ENCODE results near the gene ATXN7L3. TPM values are rescaled to one million over a fixed set of nuclear protein-coding genes. Genes with fewer than 3 reads are reported as not detected.
"Not testable (repeated sequence)": the region's sequence is repeated elsewhere in the genome, so short reads cannot be mapped to it uniquely, and the experiment has no call there.

Gene ATXN7L3
- total RNA-seq, 2 donors from 2014 or later: 97.1 to 97.5 TPM

DNA sequence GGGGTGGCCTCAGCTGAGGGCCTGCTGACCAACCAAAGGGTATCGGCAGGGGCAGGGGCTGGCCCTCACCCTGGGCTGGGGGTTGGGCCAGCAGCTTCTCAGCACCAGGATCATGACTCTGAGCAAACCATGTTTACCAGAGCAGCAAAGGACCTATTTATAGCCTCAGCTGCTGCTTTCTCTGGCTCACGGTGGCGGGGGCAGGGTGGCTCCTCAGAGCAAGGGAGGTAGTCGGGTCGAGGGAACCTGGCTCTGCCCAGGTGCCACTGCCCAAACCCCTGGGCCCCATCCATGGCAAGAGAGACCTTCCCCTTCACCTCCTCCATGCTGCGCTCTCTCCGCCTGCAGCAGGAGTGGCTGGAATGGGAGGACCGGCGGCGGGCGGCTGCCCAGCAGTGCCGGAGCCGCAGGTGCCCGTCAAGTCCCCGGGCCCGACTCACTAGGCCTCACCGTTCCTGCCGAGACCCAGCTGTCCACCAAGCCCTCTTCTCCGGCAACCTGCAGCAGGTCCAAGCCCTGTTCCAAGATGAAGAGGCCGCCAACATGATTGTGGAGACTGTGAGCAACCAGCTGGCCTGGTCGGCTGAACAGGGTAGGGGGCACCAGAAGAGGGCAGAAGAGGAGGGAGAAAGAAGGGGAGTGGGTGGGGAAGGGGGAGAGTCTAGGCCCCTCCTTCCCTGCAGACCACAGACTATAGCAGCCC is 29.0 kb downstream of the ATXN7L3 start, which contains the start of gene ASB16:
Gene ASB16, plus strand, starts transcription at position 206 of the 703 bp plus-strand sequence. Its CDS starts 86 bp downstream, at position 292.
- no peak for ATAC-seq
- no peak within 1 kb of the TSS for H3K4me3 Mint-ChIP-seq

DNA sequence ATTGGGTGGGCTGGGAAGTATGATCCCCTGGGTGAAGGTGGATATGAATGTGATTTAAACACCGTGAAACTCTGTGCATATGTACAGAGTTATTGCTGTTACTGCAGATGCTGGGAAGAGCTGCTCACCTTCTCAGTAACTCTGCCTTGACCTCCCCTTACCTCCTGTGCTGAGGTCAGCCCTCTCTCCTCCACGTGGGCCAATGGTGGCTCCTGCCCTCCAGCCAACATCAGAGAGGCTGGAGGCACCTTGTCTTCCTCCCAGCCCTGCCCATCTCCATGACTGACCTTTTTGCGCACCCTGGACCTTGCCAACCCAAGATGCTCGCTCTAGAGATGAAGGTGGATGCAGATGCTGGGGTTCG is 29.6 kb downstream of the ATXN7L3 start:
- H3K4me1 Mint-ChIP-seq: peaks cover 9% of the 10 kb centered on the region
- no peak for DNase-seq
- no peak overlapping the region for H3K27ac Mint-ChIP-seq
- no peaks in the 10 kb centered on the region for H3K9me3 ChIP-seq (ENCODE audit: control insufficient read depth, low read length, poor library complexity, severe bottlenecking)
- no peaks in the 10 kb centered on the region for H3K36me3 Mint-ChIP-seq (ENCODE audit: low read depth)
- ATAC-seq: no peak
- no peaks in the 10 kb centered on the region for H3K27me3 Mint-ChIP-seq
- no peak overlapping the region for H3K4me3 Mint-ChIP-seq

More for the DNA sequence above, 29.0 kb downstream of the ATXN7L3 start, which contains the start of gene ASB16:
- Mint-ChIP-seq H3K27me3 (no peaks in the 10 kb centered on the region), H3K36me3 (ENCODE audit: low read depth) (no peaks in the 10 kb centered on the region), H3K27ac (no peak within 1 kb of the TSS), H3K4me1 (peaks cover 9% of the 10 kb centered on the region)
- no peak for DNase-seq
- no peaks in the 10 kb centered on the region for H3K9me3 ChIP-seq (ENCODE audit: control insufficient read depth, low read length, poor library complexity, severe bottlenecking)

DNA sequence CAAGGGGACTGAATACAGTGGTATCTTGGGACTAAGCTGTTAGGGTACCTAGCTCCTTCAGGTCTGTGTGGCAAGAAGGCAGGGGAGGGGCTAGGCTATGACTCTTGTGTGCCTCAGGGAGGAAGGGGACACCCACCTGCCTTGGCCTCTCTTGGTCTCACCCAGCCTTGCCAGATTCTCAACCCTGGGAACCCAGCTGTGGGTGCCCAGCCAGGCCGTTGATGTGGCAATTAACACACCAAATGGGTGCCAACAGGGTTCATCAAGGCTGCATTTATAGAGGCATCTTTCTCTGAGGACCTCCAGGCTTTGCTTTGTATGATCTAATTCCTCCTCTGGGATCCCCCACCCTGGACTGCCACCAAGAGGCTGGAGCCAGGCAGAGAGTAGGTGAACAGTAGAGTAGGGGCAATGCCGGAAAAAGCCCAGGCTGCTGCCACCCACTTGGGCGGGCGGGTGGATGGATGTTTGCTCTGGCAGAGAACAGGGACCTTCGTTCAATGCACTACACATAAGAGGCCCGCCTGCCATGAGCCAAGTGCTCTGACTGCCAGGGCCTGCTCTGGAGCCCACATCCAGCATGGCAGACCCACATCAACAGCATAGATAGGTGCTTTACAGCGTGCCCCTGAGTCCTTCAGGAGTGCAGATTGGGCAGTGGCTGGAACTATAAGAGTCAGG is 32.4 kb downstream of the ATXN7L3 start:
- Mint-ChIP-seq H3K4me3 (no peak overlapping the region), H3K36me3 (ENCODE audit: low read depth) (no peaks in the 10 kb centered on the region), H3K4me1 (peaks cover 9% of the 10 kb centered on the region), H3K27me3 (no peaks in the 10 kb centered on the region), H3K27ac (peak overlapping the region; percentile 60)
- DNase-seq: no peak
- H3K9me3 ChIP-seq (ENCODE audit: control insufficient read depth, low read length, poor library complexity, severe bottlenecking): no peaks in the 10 kb centered on the region
- no peak for ATAC-seq

DNA sequence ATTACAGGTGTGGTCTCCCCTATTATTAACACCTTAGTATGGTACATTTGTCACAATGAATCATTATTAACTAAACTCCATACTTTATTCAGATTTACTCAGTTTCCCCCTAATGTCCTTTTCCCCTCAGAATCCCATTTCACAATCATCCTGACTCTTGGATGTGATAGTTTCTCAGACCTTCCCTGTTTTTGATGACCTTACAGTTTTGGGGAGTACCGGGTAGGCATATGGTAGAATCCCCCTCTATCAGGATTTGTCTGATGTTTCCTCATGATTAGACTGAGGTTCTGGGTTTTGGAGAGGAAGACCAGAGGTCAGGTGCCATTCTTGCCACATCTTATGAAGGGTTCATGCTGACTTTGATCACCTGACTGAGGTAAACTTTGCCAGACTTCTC is 35.2 kb downstream of the ATXN7L3 start:
- Mint-ChIP-seq H3K27me3 (no peaks in the 10 kb centered on the region), H3K4me3 (no peak overlapping the region), H3K4me1 (peaks cover 11% of the 10 kb centered on the region), H3K27ac (no peak overlapping the region), H3K36me3 (ENCODE audit: low read depth) (no peaks in the 10 kb centered on the region)
- no peaks in the 10 kb centered on the region for H3K9me3 ChIP-seq (ENCODE audit: control insufficient read depth, low read length, poor library complexity, severe bottlenecking)
- ATAC-seq (no peak), DNase-seq (no peak)

DNA sequence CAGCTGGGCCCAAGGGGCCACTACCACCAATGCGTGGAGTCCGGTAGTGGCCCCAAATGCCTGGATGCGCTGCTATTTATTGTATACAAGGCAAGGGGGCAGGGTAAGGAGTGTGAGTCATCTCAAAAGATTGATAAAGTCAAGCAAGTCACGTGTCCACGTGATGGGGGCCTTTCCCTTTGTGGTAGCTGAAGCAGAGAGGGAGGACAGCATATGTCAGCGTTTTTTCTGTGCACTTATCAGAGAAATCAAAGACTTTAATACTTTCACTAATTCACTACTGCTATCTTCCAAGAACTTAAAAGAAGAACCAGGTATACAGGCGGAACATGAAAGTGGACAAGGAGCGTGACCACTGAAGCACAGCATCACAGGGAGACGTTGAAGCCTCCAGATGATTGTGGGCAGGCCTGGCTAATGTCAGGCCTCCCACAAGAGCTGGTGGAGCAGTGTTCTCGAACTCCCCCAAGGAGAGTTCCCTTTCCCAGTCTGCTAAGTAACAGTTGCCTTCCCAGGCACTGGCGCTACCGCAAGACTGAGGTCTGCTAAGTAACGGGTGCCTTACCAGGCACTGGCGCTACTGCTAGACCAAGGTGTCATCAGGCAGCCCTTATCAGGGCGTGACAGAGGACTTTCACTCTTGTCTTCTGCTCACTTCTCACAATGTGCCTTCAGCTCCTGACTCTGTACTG is 40.0 kb downstream of the ATXN7L3 start:
- ATAC-seq: peak; percentile 93
- no peaks in the 10 kb centered on the region for H3K9me3 ChIP-seq (ENCODE audit: control insufficient read depth, low read length, poor library complexity, severe bottlenecking)
- H3K27me3 Mint-ChIP-seq: no peaks in the 10 kb centered on the region
- peak; percentile 29 to 55 (median 36) for DNase-seq
- peak overlapping the region; percentile 54 for H3K27ac Mint-ChIP-seq
- peak overlapping the region; percentile 50 for H3K4me3 Mint-ChIP-seq
- no peaks in the 10 kb centered on the region for H3K36me3 Mint-ChIP-seq (ENCODE audit: low read depth)
- H3K4me1 Mint-ChIP-seq: peaks cover 5% of the 10 kb centered on the region

DNA sequence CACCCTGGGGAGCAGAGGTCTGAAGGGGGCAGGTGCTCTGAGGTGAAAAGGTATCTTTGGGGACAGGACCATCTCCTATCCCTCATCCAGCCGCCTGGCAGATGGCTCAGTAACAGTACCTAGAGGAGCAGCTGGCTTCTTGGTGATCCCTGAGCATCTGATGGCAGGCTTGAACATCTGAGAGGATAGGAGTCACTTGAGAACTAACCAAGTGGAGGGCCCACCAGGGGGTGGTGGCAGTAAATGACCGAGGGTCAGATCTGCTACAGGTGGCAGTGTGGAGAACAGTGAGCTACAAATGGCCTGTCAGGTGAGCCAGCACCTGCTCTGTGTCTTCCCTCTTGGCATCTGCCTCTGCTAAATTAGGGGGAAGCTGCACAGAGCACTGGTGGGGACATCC is 44.2 kb downstream of the ATXN7L3 start:
- Mint-ChIP-seq H3K27me3 (no peaks in the 10 kb centered on the region), H3K36me3 (ENCODE audit: low read depth) (no peaks in the 10 kb centered on the region), H3K27ac (no peak overlapping the region), H3K4me3 (no peak overlapping the region), H3K4me1 (peaks cover 5% of the 10 kb centered on the region)
- ATAC-seq (no peak), DNase-seq (no peak)
- H3K9me3 ChIP-seq (ENCODE audit: control insufficient read depth, low read length, poor library complexity, severe bottlenecking): no peaks in the 10 kb centered on the region

DNA sequence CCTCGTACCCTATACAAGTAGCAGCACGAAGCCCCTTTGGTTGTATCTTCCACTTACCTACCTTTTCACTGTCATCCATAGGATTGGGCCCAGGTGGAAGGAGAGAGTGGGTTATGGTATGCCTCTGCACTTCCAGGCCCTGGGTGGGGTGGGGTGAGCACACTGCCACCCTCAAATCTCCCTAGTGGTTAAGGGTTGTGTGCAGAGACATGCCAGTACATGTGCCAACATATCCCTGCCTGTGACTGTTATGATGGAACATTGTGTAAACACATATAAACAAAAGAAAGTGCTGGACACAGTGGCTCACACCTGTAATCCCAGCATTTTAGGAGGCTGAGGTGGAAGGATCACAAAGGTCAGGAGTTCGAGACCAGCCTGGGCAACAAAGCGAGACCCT is 46.8 kb downstream of the ATXN7L3 start:
- no peak for ATAC-seq
- peak overlapping the region; percentile 24 for H3K27ac Mint-ChIP-seq
- no peak overlapping the region for H3K4me3 Mint-ChIP-seq
- no peak for DNase-seq
- H3K36me3 Mint-ChIP-seq (ENCODE audit: low read depth): peaks cover 2% of the 10 kb centered on the region
- no peaks in the 10 kb centered on the region for H3K9me3 ChIP-seq (ENCODE audit: control insufficient read depth, low read length, poor library complexity, severe bottlenecking)
- H3K4me1 Mint-ChIP-seq: no peaks in the 10 kb centered on the region
- H3K27me3 Mint-ChIP-seq: no peaks in the 10 kb centered on the region

DNA sequence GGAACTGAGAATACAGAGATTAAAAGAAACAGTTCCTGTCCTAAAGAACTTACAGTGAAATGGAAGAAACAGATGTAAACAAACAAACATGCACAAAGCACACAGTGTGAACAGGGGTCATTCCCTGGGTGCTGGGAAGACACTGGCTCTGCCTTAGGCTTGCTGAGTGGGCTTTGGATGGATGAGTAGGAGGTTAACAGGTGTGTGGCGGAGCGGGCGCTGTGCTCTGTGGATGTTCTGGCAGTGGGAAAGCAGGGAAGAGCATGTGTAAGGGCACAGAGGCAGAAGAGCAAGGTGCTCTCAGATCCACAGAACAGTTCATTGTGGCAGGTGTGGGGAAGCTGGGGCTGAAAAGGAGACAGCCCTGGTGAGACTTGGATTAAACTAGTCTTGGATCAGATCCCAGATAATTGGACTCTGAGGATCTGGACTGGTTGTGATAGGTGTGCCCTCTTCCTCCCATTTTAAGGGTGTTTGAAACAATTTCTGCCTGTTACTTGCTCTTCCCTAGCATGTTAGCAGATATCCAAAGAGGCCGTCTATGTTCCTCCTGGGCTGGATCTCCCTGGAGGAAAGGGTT is 49.8 kb downstream of the ATXN7L3 start:
- Mint-ChIP-seq H3K27ac (no peak overlapping the region), H3K4me1 (peaks cover 3% of the 10 kb centered on the region), H3K36me3 (ENCODE audit: low read depth) (peaks cover 2% of the 10 kb centered on the region), H3K27me3 (no peaks in the 10 kb centered on the region), H3K4me3 (no peak overlapping the region)
- no peaks in the 10 kb centered on the region for H3K9me3 ChIP-seq (ENCODE audit: control insufficient read depth, low read length, poor library complexity, severe bottlenecking)
- DNase-seq (no peak), ATAC-seq (no peak)

DNA sequence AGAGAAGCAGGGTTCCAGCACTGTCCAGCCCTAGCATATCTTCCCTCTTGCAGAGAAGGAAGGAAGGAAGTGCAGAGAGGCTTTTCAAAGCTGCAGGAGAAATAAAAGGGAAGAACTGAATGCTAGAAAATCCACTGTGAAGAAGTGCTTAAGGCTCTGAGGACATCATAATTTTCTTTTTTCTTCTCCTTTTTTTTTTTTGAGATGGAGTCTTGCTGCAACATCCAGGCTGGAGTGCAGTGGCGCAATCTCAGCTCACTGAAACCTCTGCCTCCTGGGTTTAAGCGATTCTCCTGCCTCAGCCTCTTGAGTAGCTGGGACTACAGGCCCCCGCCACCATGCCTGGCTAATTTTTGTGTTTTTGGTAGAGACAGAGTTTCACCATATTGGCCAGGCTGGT is 50.6 kb downstream of the ATXN7L3 start:
- not testable (repeated sequence) for H3K4me3 Mint-ChIP-seq; H3K4me1 Mint-ChIP-seq; H3K36me3 Mint-ChIP-seq (ENCODE audit: low read depth); ATAC-seq; H3K27me3 Mint-ChIP-seq; H3K27ac Mint-ChIP-seq; DNase-seq; H3K9me3 ChIP-seq (ENCODE audit: control insufficient read depth, low read length, poor library complexity, severe bottlenecking)

DNA sequence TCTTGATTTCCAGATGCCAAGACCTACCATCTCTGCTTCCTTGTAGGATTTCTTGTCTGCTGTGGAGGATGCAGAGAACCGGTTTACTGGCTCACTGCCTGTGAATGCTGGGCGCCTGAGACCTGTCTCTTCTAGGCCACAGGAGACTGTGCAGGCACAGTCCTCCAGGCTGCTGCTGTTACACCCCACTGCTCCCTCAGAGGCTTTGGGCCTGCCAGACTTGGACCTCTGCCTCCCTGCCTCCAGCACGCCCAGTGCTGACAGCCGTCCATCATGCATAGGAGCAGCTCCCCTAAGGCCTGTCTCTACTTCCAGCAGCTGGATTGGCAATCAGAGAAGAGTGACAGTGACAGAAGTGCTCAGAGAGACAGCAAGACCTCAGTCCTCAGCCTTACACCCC is 51.9 kb downstream of the ATXN7L3 start:
- DNase-seq: no peak

DNA sequence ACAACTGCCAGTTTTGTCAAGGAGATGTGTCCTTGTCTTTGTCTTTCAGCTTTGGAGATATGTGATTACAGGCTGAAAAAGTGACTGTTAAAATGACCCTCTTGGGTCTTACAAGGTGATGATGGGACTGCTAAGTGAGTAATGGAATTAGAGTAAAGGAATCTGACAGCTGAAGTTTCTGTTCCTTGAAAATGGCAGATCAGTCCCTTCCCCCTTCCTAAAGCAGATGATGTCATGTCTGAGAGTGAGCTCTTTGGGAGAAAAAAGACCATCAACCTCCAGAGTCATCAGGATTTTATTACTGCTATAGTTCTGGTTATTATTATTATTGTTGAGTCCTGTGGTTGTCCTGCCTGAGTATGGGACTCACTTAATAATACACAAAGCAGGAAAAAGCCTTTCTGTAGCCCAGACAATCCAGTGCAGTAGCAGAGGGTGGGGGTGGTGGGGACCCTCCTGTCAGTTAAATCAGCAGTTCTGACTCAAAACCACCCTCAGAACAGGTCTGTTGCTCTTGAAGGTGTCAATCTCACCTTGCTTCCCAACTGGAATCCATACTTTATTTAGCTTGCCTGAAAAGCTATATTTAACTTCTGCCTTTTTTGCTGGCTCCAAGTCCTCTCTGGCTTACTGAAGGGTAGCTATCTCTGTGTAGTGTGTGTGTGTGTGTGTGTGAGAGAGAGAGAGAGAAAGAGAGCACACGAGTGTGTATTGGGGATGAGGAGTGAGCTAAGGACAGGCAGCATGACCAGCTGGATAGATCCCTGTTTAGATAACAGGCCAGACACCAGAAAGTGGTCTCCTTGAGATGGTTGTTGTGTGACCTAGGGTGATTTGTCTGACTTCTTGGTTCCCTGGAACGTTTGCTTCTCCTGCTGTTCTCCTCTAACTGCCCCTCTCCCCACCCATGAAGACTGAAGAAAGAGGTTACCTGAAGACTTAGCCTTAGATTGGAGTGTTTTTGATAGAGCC is 53.0 kb downstream of the ATXN7L3 start:
- H3K4me3 Mint-ChIP-seq: no peak overlapping the region
- no peaks in the 10 kb centered on the region for H3K27me3 Mint-ChIP-seq
- ATAC-seq: no peak
- peaks cover 2% of the 10 kb centered on the region for H3K36me3 Mint-ChIP-seq (ENCODE audit: low read depth)
- DNase-seq: no peak
- H3K9me3 ChIP-seq (ENCODE audit: control insufficient read depth, low read length, poor library complexity, severe bottlenecking): no peaks in the 10 kb centered on the region
- H3K4me1 Mint-ChIP-seq: peaks cover 8% of the 10 kb centered on the region
- H3K27ac Mint-ChIP-seq: no peak overlapping the region

More for the DNA sequence above, 51.9 kb downstream of the ATXN7L3 start:
- H3K9me3 ChIP-seq (ENCODE audit: control insufficient read depth, low read length, poor library complexity, severe bottlenecking): no peaks in the 10 kb centered on the region
- Mint-ChIP-seq H3K36me3 (ENCODE audit: low read depth) (peaks cover 2% of the 10 kb centered on the region), H3K27me3 (no peaks in the 10 kb centered on the region), H3K4me1 (peaks cover 3% of the 10 kb centered on the region), H3K27ac (no peak overlapping the region), H3K4me3 (no peak overlapping the region)
- ATAC-seq: no peak

DNA sequence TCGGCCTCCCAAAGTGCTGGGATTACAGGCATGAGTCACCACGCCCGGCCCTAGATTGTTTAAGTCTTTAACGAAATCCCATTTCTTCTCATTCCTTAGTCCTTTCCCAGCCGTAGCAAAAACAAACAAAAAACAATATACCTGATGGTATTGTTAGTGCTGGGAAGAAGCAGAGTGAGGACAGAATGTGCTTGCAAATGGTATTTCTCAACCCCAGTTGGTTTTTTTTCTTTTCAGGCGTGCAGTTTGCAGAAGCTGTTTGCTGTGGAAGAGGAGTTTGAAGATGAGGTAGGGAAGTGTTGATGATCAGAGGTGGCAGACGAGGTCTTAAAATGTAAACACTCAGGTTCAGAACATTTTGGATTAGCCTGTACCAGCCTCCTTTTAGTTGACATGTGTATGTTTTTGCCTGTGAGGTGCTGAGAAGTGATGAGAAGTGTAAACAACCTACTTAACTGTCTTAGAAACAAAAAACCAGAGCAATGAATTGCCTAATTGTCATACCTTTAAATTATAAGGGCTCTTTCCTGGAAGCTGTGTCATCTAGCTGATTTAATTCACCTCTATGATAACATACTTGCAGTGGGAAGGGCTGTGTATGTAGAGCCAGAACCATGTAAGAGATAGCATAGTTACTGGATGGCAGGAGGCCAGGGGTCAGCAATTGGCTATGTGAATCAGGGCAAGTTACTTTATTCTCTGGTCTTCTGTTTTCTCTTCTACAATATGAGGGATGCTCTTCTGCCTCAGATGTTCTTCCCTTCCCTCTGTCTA is 54.5 kb downstream of the ATXN7L3 start:
- H3K36me3 Mint-ChIP-seq (ENCODE audit: low read depth): peaks cover 2% of the 10 kb centered on the region
- ATAC-seq (no peak), DNase-seq (no peak)
- H3K9me3 ChIP-seq (ENCODE audit: control insufficient read depth, low read length, poor library complexity, severe bottlenecking): no peaks in the 10 kb centered on the region
- H3K4me1 Mint-ChIP-seq: peaks cover 8% of the 10 kb centered on the region
- H3K27ac Mint-ChIP-seq: no peak overlapping the region
- H3K27me3 Mint-ChIP-seq: no peaks in the 10 kb centered on the region
- H3K4me3 Mint-ChIP-seq: no peak overlapping the region

Measured in T-helper 17 cell (primary cell).